WI38 (cell line): Measurements from ENCODE around the gene SLC8A2.

Experiments used
- H3K4me3 ChIP-seq: 2 replicates; pipeline ENCODE4 v1.5.1; 2011; ENCODE audit warnings: low read depth, mild to moderate bottlenecking, control low read depth, low read length
- TF ChIP-seq, protein P1 (sequence below): IDR thresholded peaks from 2 replicates; pipeline ENCODE4 v1.5.1; 2012; ENCODE audit warnings: low read depth, mild to moderate bottlenecking, control low read depth, low read length

Gene SLC8A2

DNA sequence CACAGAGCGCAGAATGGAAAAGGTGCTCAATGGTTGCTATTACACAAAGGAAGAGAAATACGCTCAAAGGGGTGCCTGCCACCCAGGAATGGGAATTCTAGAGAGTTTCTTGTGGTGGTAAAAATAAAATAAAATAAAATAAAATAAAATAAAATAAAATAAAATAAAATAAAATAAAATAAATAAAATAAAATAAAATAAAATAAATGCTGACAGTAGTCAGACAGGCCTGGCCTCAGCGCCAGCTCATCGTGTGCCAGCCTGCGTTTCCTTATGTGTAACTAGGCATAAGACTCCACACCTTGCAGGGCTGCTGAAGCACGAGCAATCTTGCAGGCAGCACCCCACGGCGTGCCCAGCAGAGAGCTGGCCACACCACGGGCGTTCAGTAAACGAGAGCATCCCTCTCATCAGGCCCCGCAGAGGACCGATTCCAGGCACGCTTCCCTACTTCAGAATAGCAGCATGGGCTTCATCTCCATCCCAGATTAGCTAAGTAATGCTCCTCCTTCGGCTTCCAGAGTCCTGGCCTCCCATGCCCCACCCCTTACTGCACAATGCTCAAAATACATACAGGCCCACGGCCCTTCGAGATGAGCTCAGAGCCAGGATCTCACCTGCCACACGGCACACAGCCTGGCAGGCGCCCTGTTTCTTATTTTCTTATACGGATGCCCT lies 37.6 kb upstream of the SLC8A2 start:
- TF ChIP-seq, protein P1, sequence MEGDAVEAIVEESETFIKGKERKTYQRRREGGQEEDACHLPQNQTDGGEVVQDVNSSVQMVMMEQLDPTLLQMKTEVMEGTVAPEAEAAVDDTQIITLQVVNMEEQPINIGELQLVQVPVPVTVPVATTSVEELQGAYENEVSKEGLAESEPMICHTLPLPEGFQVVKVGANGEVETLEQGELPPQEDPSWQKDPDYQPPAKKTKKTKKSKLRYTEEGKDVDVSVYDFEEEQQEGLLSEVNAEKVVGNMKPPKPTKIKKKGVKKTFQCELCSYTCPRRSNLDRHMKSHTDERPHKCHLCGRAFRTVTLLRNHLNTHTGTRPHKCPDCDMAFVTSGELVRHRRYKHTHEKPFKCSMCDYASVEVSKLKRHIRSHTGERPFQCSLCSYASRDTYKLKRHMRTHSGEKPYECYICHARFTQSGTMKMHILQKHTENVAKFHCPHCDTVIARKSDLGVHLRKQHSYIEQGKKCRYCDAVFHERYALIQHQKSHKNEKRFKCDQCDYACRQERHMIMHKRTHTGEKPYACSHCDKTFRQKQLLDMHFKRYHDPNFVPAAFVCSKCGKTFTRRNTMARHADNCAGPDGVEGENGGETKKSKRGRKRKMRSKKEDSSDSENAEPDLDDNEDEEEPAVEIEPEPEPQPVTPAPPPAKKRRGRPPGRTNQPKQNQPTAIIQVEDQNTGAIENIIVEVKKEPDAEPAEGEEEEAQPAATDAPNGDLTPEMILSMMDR: no peak
- H3K4me3 ChIP-seq: no peak overlapping the region

DNA sequence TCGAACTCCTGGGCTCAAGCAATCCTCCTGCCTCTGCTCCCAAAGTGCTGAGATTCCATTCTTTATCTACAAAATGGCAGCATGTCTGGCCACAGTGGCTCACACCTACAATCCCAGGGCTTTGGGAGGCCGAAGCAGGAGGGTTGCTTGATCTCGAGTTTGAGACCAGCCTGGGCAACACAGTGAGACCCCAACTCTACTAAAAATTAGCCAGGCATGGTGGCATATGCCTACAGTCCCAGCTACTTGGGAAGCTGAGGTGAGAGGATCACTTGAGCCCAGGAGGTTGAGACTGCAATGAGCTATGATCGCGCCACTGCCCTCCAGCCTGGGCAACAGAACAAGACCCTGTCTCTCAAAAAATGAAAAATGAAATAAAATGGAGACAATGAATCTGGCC lies 37.0 kb upstream of the SLC8A2 start:
- H3K4me3 ChIP-seq: no peak overlapping the region
- TF ChIP-seq, protein P1: no peak

DNA sequence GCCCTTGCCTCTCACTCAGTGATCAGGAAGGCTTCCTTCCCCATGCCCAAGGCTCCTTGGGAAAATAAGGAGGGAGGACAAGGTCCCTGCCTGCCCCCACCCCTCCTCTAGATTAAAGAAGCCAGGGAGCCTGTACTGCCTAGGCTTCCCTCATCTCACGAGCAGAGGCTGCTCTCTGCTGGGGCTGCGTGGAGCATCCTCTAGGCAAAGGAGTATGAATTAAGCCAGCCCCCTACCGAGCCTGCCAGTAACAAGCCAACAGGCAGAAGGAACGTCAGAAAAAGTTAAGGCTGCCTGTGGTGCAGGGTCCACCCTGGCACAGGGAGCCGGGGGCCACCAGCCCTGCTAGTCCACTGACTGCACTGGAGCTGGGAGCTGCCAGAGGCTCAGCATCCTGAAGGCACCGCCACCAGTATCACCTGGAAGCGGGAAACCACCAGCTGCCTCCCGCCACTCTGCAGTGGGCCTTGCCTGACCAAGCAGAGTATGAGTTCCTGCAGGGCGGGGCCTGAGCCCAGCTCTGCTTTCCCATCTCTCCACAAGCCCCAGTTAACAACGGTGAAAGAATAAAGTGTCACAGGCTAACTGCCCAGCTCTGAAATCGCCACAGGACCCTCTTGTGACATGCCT lies 36.3 kb upstream of the SLC8A2 start:
- H3K4me3 ChIP-seq: no peak overlapping the region
- TF ChIP-seq, protein P1: no peak

DNA sequence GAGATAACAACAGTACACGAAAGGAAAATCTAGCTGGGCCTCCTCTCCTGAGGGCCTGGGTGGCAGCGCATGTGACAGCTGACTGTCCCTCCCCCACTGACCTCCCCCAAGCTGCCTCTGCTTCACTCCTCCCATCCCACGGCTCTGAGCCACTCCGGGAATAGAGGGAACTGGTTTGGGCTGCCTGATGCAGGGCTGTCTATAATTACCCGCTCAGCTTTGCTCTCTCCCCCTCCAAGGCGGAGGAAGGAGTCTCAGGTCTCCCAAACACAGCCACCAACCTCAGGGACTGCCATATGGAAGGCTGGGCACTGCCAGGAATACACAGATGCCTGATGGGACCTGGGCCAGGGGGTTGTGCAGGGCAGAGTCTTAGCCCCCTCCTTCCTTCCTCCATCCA lies 35.3 kb upstream of the SLC8A2 start:
- TF ChIP-seq, protein P1: no peak
- no peak overlapping the region for H3K4me3 ChIP-seq

DNA sequence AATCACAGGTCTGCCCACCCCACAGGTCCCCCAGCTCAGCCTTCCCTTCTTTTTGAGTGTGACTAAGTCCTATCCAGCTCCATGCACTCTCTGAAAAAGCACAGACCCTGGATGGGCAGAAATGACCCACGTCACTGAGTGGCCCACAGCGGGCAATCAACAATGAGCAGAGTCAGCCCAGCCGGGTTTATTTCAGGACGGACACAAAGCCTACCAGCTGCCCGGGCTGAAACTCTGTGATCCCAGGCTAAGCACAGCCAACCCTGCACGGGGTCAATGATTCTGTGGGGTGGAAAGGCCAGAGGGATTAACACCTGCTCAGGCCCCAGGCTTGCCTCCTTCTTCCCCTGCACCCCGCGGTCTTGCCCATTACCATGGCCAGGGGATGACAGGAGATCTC lies 34.8 kb upstream of the SLC8A2 start:
- H3K4me3 ChIP-seq: no peak overlapping the region
- TF ChIP-seq, protein P1: no peak

DNA sequence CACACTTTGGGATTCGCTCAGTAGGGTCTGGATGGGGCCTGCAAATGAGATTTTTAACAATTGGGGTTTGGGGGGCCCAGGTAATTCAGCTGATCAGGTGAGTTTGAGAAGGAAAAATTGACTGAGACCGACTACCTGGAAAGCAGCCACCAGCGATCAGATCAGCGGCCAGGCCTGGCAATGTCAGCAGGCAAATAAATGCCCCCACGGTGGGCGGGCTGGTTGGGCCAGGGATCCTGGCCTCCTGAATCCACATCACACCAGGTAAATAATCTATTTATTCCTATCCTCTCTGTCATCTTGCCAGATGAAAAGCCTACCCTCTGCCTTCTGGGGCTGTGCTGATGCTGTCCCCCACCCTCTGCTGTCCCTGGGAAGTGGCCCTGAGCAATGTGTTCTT lies 33.8 kb upstream of the SLC8A2 start:
- TF ChIP-seq, protein P1: no peak
- no peak overlapping the region for H3K4me3 ChIP-seq

DNA sequence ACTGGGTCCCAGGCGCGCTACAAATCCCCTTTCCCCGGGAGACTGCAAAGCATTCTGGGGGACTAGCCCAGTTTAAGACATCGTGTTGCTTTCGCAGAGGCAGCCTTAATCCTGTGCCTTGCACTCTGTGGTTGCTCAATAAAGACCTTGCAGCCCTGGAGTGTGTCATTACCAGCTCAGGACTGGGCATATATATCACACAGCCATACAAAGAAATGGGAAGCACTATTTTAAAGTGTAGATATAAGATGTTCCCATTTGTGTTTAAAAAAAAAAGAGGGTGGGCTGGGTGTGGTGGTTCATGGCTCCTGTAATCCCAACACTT lies 32.1 kb upstream of the SLC8A2 start:
- no peak overlapping the region for H3K4me3 ChIP-seq
- TF ChIP-seq, protein P1: no peak
